ENCODE measurements around the gene IL16. TPM values are rescaled to one million over a fixed set of nuclear protein-coding genes. Genes with fewer than 3 reads are reported as not detected.
A peak's percentile ranks its signal among the peaks of the same experiment; 100 is the strongest.

Gene IL16
- total RNA-seq, 1 donor from 2014 or later, result 0.05 TPM

- Mint-ChIP-seq H3K36me3 (ENCODE audit: low read depth) (peaks cover 9% of the 10 kb centered on the region), H3K9me3 (peaks cover 12% of the 10 kb centered on the region), H3K27ac (ENCODE audit: unreplicated experiment) (no peak overlapping the region), H3K4me1 (peaks cover 25% of the 10 kb centered on the region), H3K4me3 (no peak overlapping the region), H3K27me3 (ENCODE audit: low read depth) (no peaks in the 10 kb centered on the region)
- no peak for DNase-seq (ENCODE audit: low read depth, low spot score)
- no peak for TF ChIP-seq CTCF (conservative IDR thresholded peaks at IDR 0.05)
Measured at GRCh38 chr15:81273855-81274254, 77.2 kb downstream of the IL16 start.

DNA sequence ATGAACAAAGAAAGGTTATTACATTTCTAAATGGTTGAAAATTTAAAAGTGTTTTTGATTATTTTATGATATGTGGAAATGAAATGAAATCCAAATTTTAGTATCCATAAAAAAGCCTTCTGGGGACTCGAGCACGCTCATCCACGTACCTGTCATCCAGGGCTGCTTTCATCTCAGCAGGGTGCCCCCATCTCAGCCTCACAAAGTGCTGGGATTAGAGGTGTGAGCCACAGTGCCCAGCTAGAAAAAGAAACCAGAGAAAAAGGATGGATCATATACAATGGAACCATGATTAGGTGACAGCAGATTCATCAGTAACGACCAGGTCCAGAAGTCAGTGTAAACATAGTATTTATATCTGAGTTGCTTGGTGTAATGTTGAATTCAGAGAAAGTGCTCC is 77.6 kb downstream of the IL16 start:
- H3K4me3 Mint-ChIP-seq, result no peak overlapping the region
- no peak for TF ChIP-seq CTCF (conservative IDR thresholded peaks at IDR 0.05)
- H3K4me1 Mint-ChIP-seq, result peaks cover 25% of the 10 kb centered on the region
- no peak for DNase-seq (ENCODE audit: low read depth, low spot score)
- no peak overlapping the region for H3K27ac Mint-ChIP-seq (ENCODE audit: unreplicated experiment)
- H3K9me3 Mint-ChIP-seq, result peaks cover 14% of the 10 kb centered on the region
- H3K27me3 Mint-ChIP-seq (ENCODE audit: low read depth), result no peaks in the 10 kb centered on the region
- H3K36me3 Mint-ChIP-seq (ENCODE audit: low read depth), result peaks cover 12% of the 10 kb centered on the region

- peak; percentile 83 for DNase-seq (ENCODE audit: low read depth, low spot score)
- H3K4me3 Mint-ChIP-seq, result peak overlapping the region; percentile 50
- peaks cover 25% of the 10 kb centered on the region for H3K4me1 Mint-ChIP-seq
- peaks cover 14% of the 10 kb centered on the region for H3K9me3 Mint-ChIP-seq
- peak overlapping the region; percentile 40 for H3K27ac Mint-ChIP-seq (ENCODE audit: unreplicated experiment)
- H3K36me3 Mint-ChIP-seq (ENCODE audit: low read depth), result peaks cover 12% of the 10 kb centered on the region
- H3K27me3 Mint-ChIP-seq (ENCODE audit: low read depth), result no peaks in the 10 kb centered on the region
- TF ChIP-seq CTCF (conservative IDR thresholded peaks at IDR 0.05), result peak; percentile 88
Measured at GRCh38 chr15:81274931-81275707, 78.4 kb downstream of the IL16 start.

- H3K27ac Mint-ChIP-seq (ENCODE audit: unreplicated experiment), result no peak overlapping the region
- H3K4me1 Mint-ChIP-seq, result peaks cover 20% of the 10 kb centered on the region
- no peak for TF ChIP-seq CTCF (conservative IDR thresholded peaks at IDR 0.05)
- peaks cover 14% of the 10 kb centered on the region for H3K9me3 Mint-ChIP-seq
- peaks cover 12% of the 10 kb centered on the region for H3K36me3 Mint-ChIP-seq (ENCODE audit: low read depth)
- H3K4me3 Mint-ChIP-seq, result no peak overlapping the region
- no peak for DNase-seq (ENCODE audit: low read depth, low spot score)
- no peaks in the 10 kb centered on the region for H3K27me3 Mint-ChIP-seq (ENCODE audit: low read depth)
Measured at GRCh38 chr15:81275711-81276392, 79.2 kb downstream of the IL16 start.

GRCh38 chr15:81276967-81277366 is 80.3 kb downstream of the IL16 start:
- H3K27me3 Mint-ChIP-seq (ENCODE audit: low read depth), result no peaks in the 10 kb centered on the region
- peaks cover 12% of the 10 kb centered on the region for H3K36me3 Mint-ChIP-seq (ENCODE audit: low read depth)
- H3K9me3 Mint-ChIP-seq, result peaks cover 14% of the 10 kb centered on the region
- no peak for DNase-seq (ENCODE audit: low read depth, low spot score)
- H3K27ac Mint-ChIP-seq (ENCODE audit: unreplicated experiment), result peak overlapping the region; percentile 31
- TF ChIP-seq CTCF (conservative IDR thresholded peaks at IDR 0.05), result no peak
- no peak overlapping the region for H3K4me3 Mint-ChIP-seq
- H3K4me1 Mint-ChIP-seq, result peaks cover 20% of the 10 kb centered on the region

All from neural crest cell (in vitro differentiated cells).